ENCODE measurements around the gene VAV3. TPM values are rescaled to one million over a fixed set of nuclear protein-coding genes. Genes with fewer than 3 reads are reported as not detected.

The VAV3 gene
- total and polyA plus RNA-seq, 2 of the 13 experiments (the other 11 are each of a cell fraction or from before 2014, with no cell fraction given): 15.9 to 29.8 TPM

DNA sequence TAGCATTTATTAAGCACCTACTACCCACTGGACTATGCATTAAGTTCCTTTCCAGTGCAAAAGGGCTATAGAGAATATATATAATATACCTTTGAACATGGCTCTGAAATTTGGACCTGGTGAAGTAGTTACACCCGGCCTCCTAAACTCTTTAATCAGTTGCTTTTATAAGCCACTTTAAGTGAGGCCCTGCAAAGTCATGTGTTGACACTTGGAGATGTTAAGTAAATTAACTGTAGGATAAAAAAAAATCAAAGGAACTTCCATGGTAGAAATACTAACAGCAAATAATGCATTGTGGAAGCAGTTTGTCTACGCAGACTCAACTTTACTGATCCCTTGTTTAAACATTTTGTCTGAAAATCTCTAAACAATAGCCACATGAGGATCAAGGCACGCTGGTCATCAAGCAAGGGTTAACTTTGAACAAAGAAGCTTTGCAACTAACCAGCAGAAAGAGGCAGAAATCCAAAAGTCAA lies 283.9 kb downstream of the VAV3 start (continued):
- TF ChIP-seq NR1H2 (CRISPR knock-in tag; IDR thresholded peaks at IDR 0.05; ENCODE audit: borderline replicate concordance, low read depth) (no peak), ZSCAN20 (CRISPR knock-in tag; IDR thresholded peaks at IDR 0.05; ENCODE audit: borderline replicate concordance) (no peak), TCF12 (IDR thresholded peaks at IDR 0.05) (no peak), TCF12 (CRISPR knock-in tag; IDR thresholded peaks at IDR 0.05) (0 out of 2 replicates have a peak, but pooled peaks have one; percentile 21), PLRG1 (conservative IDR thresholded peaks at IDR 0.05) (no peak), ZNF44 (CRISPR knock-in tag; IDR thresholded peaks at IDR 0.05) (no peak), ZFAT (CRISPR knock-in tag; conservative IDR thresholded peaks at IDR 0.05) (no peak)
- TF ChIP-seq, protein P1, sequence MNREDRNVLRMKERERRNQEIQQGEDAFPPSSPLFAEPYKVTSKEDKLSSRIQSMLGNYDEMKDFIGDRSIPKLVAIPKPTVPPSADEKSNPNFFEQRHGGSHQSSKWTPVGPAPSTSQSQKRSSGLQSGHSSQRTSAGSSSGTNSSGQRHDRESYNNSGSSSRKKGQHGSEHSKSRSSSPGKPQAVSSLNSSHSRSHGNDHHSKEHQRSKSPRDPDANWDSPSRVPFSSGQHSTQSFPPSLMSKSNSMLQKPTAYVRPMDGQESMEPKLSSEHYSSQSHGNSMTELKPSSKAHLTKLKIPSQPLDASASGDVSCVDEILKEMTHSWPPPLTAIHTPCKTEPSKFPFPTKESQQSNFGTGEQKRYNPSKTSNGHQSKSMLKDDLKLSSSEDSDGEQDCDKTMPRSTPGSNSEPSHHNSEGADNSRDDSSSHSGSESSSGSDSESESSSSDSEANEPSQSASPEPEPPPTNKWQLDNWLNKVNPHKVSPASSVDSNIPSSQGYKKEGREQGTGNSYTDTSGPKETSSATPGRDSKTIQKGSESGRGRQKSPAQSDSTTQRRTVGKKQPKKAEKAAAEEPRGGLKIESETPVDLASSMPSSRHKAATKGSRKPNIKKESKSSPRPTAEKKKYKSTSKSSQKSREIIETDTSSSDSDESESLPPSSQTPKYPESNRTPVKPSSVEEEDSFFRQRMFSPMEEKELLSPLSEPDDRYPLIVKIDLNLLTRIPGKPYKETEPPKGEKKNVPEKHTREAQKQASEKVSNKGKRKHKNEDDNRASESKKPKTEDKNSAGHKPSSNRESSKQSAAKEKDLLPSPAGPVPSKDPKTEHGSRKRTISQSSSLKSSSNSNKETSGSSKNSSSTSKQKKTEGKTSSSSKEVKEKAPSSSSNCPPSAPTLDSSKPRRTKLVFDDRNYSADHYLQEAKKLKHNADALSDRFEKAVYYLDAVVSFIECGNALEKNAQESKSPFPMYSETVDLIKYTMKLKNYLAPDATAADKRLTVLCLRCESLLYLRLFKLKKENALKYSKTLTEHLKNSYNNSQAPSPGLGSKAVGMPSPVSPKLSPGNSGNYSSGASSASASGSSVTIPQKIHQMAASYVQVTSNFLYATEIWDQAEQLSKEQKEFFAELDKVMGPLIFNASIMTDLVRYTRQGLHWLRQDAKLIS (CRISPR knock-in tag; IDR thresholded peaks at IDR 0.05): no peak
- TF ChIP-seq, protein P2, sequence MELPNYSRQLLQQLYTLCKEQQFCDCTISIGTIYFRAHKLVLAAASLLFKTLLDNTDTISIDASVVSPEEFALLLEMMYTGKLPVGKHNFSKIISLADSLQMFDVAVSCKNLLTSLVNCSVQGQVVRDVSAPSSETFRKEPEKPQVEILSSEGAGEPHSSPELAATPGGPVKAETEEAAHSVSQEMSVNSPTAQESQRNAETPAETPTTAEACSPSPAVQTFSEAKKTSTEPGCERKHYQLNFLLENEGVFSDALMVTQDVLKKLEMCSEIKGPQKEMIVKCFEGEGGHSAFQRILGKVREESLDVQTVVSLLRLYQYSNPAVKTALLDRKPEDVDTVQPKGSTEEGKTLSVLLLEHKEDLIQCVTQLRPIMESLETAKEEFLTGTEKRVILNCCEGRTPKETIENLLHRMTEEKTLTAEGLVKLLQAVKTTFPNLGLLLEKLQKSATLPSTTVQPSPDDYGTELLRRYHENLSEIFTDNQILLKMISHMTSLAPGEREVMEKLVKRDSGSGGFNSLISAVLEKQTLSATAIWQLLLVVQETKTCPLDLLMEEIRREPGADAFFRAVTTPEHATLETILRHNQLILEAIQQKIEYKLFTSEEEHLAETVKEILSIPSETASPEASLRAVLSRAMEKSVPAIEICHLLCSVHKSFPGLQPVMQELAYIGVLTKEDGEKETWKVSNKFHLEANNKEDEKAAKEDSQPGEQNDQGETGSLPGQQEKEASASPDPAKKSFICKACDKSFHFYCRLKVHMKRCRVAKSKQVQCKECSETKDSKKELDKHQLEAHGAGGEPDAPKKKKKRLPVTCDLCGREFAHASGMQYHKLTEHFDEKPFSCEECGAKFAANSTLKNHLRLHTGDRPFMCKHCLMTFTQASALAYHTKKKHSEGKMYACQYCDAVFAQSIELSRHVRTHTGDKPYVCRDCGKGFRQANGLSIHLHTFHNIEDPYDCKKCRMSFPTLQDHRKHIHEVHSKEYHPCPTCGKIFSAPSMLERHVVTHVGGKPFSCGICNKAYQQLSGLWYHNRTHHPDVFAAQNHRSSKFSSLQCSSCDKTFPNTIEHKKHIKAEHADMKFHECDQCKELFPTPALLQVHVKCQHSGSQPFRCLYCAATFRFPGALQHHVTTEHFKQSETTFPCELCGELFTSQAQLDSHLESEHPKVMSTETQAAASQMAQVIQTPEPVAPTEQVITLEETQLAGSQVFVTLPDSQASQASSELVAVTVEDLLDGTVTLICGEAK (IDR thresholded peaks at IDR 0.05): no peak
- TF ChIP-seq, protein P2 (CRISPR knock-in tag; IDR thresholded peaks at IDR 0.05): no peak
- TF ChIP-seq, protein P3, sequence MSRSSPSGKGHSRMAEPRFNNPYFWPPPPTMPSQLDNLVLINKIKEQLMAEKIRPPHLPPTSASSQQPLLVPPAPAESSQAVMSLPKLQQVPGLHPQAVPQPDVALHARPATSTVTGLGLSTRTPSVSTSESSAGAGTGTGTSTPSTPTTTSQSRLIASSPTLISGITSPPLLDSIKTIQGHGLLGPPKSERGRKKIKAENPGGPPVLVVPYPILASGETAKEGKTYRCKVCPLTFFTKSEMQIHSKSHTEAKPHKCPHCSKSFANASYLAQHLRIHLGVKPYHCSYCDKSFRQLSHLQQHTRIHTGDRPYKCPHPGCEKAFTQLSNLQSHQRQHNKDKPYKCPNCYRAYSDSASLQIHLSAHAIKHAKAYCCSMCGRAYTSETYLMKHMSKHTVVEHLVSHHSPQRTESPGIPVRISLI (CRISPR knock-in tag; IDR thresholded peaks at IDR 0.05; ENCODE audit: borderline replicate concordance): peak; percentile 85
- TF ChIP-seq, protein P4, sequence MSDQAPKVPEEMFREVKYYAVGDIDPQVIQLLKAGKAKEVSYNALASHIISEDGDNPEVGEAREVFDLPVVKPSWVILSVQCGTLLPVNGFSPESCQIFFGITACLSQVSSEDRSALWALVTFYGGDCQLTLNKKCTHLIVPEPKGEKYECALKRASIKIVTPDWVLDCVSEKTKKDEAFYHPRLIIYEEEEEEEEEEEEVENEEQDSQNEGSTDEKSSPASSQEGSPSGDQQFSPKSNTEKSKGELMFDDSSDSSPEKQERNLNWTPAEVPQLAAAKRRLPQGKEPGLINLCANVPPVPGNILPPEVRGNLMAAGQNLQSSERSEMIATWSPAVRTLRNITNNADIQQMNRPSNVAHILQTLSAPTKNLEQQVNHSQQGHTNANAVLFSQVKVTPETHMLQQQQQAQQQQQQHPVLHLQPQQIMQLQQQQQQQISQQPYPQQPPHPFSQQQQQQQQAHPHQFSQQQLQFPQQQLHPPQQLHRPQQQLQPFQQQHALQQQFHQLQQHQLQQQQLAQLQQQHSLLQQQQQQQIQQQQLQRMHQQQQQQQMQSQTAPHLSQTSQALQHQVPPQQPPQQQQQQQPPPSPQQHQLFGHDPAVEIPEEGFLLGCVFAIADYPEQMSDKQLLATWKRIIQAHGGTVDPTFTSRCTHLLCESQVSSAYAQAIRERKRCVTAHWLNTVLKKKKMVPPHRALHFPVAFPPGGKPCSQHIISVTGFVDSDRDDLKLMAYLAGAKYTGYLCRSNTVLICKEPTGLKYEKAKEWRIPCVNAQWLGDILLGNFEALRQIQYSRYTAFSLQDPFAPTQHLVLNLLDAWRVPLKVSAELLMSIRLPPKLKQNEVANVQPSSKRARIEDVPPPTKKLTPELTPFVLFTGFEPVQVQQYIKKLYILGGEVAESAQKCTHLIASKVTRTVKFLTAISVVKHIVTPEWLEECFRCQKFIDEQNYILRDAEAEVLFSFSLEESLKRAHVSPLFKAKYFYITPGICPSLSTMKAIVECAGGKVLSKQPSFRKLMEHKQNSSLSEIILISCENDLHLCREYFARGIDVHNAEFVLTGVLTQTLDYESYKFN (CRISPR knock-in tag; conservative IDR thresholded peaks at IDR 0.05): peak; percentile 81
